Small intestine (tissue), 7 donors: Measurements from ENCODE around the gene NEU2. TPM values are rescaled to one million over a fixed set of nuclear protein-coding genes. Genes with fewer than 3 reads are reported as not detected.

ENCODE experiments used
- DNase-seq, 2 donors: peaks; one replicate each; pipeline versions ENCODE4 v3.0.0 to v3.0.0-alpha.2; 2013
- FAIRE-seq: peaks from 2 replicates; lab custom pipeline; 2012; peaks lifted over from hg19 to GRCh38; lab: Jason Lieb, UNC
- H3K27ac ChIP-seq, 3 donors: one replicate each; pipeline ENCODE4 v1.5.1; 2013; ENCODE audit warnings: low read length in 2 of 3, mild to moderate bottlenecking in 2 of 3, control low read depth in 1 of 3, inconsistent platforms in 1 of 3, low read depth in 1 of 3, moderate library complexity in 1 of 3
- H3K27me3 ChIP-seq, 3 donors: one replicate each; pipeline ENCODE4 v1.6.1; 2013; ENCODE audit warnings: low read length in 3 of 3, inconsistent platforms in 1 of 3; ENCODE audit not compliant: control insufficient read depth in 3 of 3, insufficient read depth in 3 of 3
- H3K36me3 ChIP-seq, 3 donors: one replicate each; pipeline ENCODE4 v1.6.1; 2013; ENCODE audit warnings: low read length in 3 of 3, inconsistent platforms in 1 of 3, low read depth in 1 of 3, mild to moderate bottlenecking in 1 of 3, moderate library complexity in 1 of 3; ENCODE audit not compliant: control insufficient read depth in 3 of 3, insufficient read depth in 2 of 3
- H3K4me1 ChIP-seq, 3 donors: one replicate each; pipeline ENCODE4 v1.6.1; 2013; ENCODE audit warnings: low read length in 2 of 3, inconsistent platforms in 1 of 3, low read depth in 1 of 3, mild to moderate bottlenecking in 1 of 3, moderate library complexity in 1 of 3; ENCODE audit not compliant: control insufficient read depth in 3 of 3, insufficient read depth in 2 of 3
- H3K4me3 ChIP-seq, 3 donors: one replicate each; pipeline ENCODE4 v1.5.1; 2013; ENCODE audit warnings: low read length in 3 of 3, control low read depth in 1 of 3, inconsistent platforms in 1 of 3, low read depth in 1 of 3, mild to moderate bottlenecking in 1 of 3, moderate library complexity in 1 of 3
- H3K9me3 ChIP-seq, 2 donors: one replicate each; pipeline ENCODE4 v1.6.1; 2013; ENCODE audit warnings: low read depth in 1 of 2, low read length in 1 of 2; ENCODE audit not compliant: control insufficient read depth in 2 of 2, insufficient read depth in 1 of 2
- WGBS, 3 donors: extraction: QIAGEN DNeasy Blood & Tissue Kit; methylation state at CpG; one replicate each; pipeline ENCODE4 v1.1.7; 2013; 5-methylcytosine and 5-hydroxymethylcytosine counted together
- polyA plus RNA-seq, 4 donors: library from polyadenylated mRNA; stranded (reverse) in 3 of 4; unstranded in 1 of 4; fragments of 200-250 nt in 3 of 4; fragments of 120-200 nt in 1 of 4; gene quantifications; one replicate each; pipeline versions ENCODE4 v1.2.1 to v1.2.3, GENCODE V29; 2013
- donor health status: healthy with polysubstance abuse.
- donor health status: control.
- donor health status: control.
- donor health status: Bipolar disorder and iron deficiency.
- donor health status: healthy.

The NEU2 gene
- polyA plus RNA-seq, 4 donors = not detected

DNA sequence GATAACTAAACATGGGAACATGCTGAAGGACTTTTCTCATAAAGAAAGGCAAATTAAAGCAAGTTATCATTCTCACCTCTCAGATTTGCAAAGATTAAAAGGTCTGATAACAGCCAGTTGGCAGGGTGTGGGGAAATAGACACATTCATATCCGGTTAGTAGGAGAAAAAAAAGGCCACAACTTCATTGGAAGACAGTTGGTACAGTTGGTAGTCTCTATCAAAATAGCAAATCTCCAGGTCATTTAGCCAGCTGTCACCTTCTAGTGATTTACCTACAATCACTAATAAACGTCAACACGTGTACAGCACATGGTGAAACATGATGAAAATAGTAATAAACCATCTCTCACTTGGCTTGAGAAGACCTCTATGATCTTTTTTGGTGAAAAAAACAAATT, 44.3 kb downstream of the NEU2 start:
- Histone ChIP-seq H3K9me3 (peaks cover 0 to 5% of the 10 kb centered on the region in 2 donors), H3K4me1 (peaks cover 0 to 3% (median 0%) of the 10 kb centered on the region in 3 donors), H3K36me3 (no peaks in the 10 kb centered on the region), H3K27ac (no peak overlapping the region), H3K27me3 (no peaks in the 10 kb centered on the region), H3K4me3 (no peak overlapping the region)
- DNase-seq (no peak), FAIRE-seq (no peak)
- WGBS, 3 donors = 50 to 64% (median 51%) methylated on average over 3 of the region's 3 CpGs

DNA sequence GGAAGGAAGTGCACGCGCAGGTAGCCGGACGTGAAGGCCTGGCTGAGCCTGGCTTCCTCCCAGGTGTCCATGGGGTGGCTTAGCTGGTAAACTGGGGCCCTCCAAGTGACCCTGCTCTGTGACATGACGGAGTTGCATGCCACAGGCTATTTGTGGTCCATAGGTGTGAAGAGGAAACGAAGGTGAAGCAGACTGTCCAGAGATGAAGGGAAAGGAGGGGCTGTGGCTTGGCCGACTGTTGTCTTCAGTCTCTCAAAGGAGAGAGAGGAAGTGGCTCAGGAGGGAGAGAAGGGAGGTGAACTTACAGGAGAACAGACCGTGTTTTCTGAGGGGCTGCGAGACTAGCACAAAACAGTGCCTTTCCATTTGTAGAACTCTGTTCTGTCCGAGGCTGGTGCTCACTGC, 47.0 kb downstream of the NEU2 start:
- H3K4me3 ChIP-seq = no peak overlapping the region
- FAIRE-seq (no peak), DNase-seq (no peak)
- peak overlapping the region in 2 of 3 donors; percentile 34 to 62 for H3K27ac ChIP-seq
- 51 to 66% (median 53%) methylated on average over 10 of the region's 10 CpGs for WGBS, 3 donors
- no peaks in the 10 kb centered on the region for H3K27me3 ChIP-seq
- H3K4me1 ChIP-seq = peaks cover 0 to 3% (median 0%) of the 10 kb centered on the region in 3 donors
- H3K9me3 ChIP-seq = no peaks in the 10 kb centered on the region
- H3K36me3 ChIP-seq = peaks cover 0 to 2% (median 0%) of the 10 kb centered on the region in 3 donors

DNA sequence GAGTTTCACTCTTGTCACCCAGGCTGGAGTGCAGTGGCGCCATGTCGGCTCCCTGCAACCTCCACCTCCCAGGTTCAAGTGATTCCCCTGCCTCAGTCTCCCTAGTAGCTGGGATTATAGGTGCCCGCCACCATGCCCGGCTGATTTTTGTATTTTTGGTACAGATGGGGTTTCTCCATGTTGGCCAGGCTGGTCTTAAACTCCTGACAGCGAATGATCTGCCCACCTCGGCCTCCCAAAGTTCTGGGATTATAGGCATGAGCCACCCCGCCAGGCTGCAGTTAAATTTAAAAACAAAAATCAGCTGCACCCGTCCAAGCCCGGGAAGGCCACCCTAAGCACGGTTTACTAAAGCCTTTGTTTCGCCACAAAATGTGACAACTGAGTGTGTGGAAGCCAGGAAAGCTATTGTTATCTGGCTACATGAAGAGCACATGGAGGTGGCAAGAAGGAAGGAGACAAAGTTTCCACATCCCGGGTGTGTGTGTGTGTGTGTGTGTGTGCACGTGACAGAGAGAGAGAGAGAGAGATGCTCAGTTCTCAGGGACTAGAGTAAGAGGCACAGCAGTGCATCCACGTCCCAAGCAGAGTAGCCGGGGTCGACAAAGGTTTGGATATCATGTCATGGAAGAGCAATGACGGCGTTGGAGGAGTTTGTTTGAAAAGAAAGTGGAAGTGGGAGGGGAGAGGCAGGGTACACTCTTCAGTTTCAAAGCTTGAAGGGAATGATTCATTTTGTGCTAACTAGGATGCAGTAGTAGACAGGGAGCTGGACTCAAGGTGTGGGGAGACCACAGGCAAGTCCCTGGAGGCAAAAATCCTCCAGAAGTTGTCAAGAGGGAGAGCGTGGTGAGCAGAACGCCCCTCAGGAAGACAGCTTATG, 47.7 kb downstream of the NEU2 start:
- peaks cover 0 to 2% (median 0%) of the 10 kb centered on the region in 3 donors for H3K4me1 ChIP-seq
- no peaks in the 10 kb centered on the region for H3K9me3 ChIP-seq
- FAIRE-seq = no peak
- H3K27me3 ChIP-seq = no peaks in the 10 kb centered on the region
- peaks cover 0 to 2% (median 0%) of the 10 kb centered on the region in 3 donors for H3K36me3 ChIP-seq
- 73 to 85% (median 75%) methylated on average over 20 of the region's 20 CpGs for WGBS, 3 donors
- peak overlapping the region in 2 of 3 donors; percentile 43 to 93 for H3K27ac ChIP-seq
- no peak for DNase-seq
- no peak overlapping the region for H3K4me3 ChIP-seq

DNA sequence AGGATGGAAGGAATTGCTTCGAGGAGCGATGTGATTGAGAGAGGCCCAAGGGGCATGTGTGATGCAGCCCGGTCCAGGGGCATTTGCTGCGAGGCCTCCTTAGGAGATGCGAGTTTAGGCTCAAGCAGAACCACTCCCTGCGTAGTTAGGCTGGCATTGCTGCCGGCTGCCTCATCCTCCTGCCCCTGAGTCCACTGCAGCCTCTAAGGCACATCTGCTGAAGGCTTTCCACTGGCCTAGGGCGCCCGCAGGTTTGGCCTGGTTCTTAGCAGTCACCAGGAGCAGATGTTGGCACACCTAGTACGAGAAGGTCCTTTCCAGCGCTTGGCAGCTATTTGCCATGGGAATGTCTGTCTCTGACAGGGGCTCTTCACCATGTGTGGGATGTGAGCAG, 48.4 kb downstream of the NEU2 start:
- H3K9me3 ChIP-seq = no peaks in the 10 kb centered on the region
- no peak overlapping the region for H3K4me3 ChIP-seq
- no peaks in the 10 kb centered on the region for H3K4me1 ChIP-seq
- DNase-seq = no peak
- FAIRE-seq = no peak
- no peaks in the 10 kb centered on the region for H3K27me3 ChIP-seq
- H3K36me3 ChIP-seq = peaks cover 0 to 2% (median 0%) of the 10 kb centered on the region in 3 donors
- WGBS, 3 donors = 85 to 88% (median 88%) methylated on average over 11 of the region's 11 CpGs
- H3K27ac ChIP-seq = peak overlapping the region in 2 of 3 donors; percentile 43 to 93

DNA sequence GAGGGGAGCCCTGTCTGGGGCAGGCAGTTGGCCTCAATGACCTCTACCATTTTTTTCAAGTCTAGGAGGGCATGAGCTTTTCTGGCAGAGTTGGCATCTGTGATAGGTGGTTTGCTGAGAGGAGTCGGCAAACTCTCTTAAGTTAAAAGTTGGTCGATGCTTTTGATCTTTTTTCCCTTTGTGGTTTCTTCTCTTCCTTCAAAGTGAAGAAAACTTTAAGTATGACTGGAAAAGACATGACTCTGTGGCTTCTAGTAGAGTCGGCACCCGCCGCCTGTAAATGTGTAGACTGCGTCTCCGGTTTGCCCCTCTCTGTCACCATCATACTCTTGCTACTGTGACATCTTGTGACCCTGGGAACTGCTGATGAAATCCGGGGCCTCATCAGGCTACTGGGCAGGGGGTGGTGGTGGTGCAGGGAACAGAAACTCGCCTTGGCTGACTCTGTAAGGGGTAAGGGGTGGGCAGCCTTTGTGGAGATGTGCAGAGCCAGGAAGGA, 48.8 kb downstream of the NEU2 start:
- peaks cover 0 to under 1% (median 0%) of the 10 kb centered on the region in 3 donors for H3K4me1 ChIP-seq
- H3K27me3 ChIP-seq = no peaks in the 10 kb centered on the region
- no peak overlapping the region for H3K4me3 ChIP-seq
- H3K9me3 ChIP-seq = no peaks in the 10 kb centered on the region
- DNase-seq (no peak), FAIRE-seq (no peak)
- peaks cover 0 to 2% (median 0%) of the 10 kb centered on the region in 3 donors for H3K36me3 ChIP-seq
- peak overlapping the region in 2 of 3 donors; percentile 43 to 93 for H3K27ac ChIP-seq
- WGBS, 3 donors = 64 to 81% (median 68%) methylated on average over 9 of the region's 9 CpGs

DNA sequence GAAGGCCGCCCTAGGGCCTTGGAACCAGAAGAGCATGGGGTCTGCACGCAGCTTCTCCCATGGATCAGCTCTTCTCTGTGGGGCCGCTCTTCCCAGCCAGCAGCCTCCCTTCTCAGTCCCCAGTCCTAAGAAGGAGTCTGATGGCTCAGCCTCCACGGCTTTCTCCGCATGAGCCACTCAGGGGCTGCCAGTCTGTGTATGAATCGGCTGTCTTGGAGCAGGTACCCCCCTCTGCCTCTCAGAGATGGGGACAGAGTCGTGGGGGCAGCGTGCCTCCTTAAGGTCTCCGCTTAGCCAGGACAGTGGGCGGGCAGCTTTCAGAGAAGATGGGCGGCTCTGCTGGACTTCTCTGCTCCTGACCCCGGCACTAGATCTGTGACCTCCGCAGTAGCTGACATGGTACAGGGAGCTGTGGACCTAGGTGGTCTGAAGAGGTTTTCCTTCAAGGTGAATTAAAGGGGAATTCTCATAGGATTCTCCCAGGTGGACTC, 49.3 kb downstream of the NEU2 start:
- Histone ChIP-seq H3K36me3 (peaks cover 0 to 2% (median 0%) of the 10 kb centered on the region in 3 donors), H3K27me3 (no peaks in the 10 kb centered on the region), H3K4me3 (no peak overlapping the region), H3K27ac (peak overlapping the region in 2 of 3 donors; percentile 12 to 93), H3K9me3 (no peaks in the 10 kb centered on the region), H3K4me1 (peaks cover 0 to 5% (median 0%) of the 10 kb centered on the region in 3 donors)
- DNase-seq = no peak
- no peak for FAIRE-seq
- 83 to 91% (median 84%) methylated on average over 12 to 13 of the region's 13 CpGs for WGBS, 3 donors

DNA sequence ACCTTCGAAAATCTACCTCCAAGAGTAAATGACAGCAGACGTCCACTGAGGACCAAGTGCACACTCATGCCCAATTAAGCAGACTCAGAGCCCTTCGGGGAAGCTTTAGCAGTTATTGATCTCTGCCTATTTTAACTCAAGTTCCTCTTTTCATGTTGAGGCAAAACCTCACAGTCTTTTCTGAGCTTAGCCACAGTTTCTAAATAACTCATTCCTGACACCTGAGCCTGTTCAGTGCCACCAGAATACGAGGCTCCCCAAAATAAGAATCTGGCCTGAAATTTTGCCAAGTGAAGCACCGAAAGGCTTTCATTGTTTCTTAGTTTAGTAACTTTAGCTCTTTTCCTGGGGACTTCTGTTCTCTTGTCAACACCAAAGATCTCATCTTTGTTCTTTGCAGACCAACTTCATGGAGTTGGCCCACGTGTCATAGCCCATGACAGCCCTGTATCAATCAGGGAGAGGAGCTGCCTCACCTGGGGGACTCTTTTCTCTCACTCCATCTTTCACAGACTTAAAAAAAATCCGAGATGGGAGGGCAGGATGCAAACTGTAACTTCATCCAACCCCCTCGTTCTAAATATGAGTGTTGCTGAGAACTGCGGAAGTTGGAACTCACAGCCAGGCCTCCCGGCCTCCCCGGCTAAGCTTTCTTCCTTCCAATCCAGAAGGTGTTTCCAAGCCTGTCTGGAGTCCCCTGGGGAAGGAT, 49.9 kb downstream of the NEU2 start:
- Histone ChIP-seq H3K9me3 (no peaks in the 10 kb centered on the region), H3K4me3 (no peak overlapping the region), H3K36me3 (peaks cover 0 to 2% (median 0%) of the 10 kb centered on the region in 3 donors), H3K4me1 (peaks cover 0 to 6% (median 0%) of the 10 kb centered on the region in 3 donors), H3K27me3 (no peaks in the 10 kb centered on the region), H3K27ac (peak overlapping the region in 2 of 3 donors; percentile 34 to 93)
- 66 to 75% (median 67%) methylated on average over 11 of the region's 11 CpGs for WGBS, 3 donors
- FAIRE-seq = no peak
- no peak for DNase-seq
